ENCODE data around the gene STT3A.
A peak's percentile ranks its signal among the peaks of the same experiment; 100 is the strongest.

STT3A gene

DNA sequence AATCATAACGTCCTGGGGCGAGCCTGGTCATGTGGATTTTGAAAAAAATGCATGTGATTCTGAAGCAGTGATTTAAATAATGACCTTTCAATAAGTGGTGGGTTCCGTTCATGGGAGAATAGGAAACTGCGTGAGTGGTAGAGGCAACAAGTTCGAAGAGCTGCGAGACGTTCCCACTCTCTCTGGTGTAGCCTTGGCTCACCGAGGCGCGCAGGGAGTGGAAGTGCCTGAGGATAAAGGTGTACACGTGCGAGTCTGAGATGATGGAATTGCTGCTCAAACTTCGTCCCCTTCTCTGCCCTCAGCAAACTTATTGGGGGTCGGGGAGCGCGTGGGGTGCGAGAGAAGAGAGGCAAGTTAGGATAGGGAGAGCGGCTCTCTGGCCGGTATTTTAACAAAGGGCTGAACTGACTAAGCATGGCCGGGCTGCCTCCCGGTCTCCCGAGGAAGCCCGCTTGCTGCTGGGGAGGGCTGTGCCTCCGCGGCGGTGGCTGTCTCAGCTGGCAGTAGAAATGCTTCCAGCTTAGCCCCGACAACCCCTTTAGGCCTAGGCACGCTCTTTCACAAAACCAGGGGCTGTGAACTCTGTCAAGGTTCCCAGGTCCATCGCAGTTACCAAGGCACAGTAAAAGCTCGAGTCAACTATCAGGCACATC, 875 bp upstream of the STT3A start:
- peak; percentile 22 for DNase-seq

DNA sequence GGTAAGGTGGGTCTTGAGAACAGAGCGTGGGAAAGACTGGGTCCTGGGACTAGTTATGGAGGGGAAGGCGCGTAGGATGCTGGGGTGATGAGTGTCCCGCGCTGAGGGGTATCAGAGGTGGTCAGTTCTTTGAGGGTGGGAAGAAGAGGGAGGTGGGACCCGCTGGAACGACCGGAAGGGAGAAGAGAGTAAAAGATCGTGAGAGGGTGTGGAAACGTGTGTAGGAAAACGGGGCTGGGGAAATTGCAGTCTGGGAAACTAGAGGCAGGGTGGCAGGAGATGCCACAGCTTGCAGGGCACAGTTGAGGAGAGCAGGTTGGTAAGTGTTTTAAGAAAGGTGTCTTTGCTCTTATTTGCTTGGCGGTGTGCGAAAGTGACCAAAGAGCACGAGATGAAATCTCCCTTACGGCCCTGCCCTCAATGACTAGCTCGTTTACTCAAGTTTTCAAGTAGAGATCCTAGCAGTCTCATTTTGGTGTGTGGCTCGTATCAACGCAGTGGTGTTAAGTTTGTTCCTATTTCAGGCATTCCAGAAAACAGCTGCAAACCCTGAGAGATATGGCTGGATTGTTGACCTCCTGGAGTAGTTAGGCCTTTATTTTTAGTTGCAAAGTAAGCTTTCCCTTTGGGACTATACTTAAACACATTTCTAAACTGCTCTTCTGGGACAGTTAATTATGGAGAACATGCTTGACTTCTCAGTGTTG, 615 bp downstream of the STT3A start:
- DNase-seq = peak; percentile 55

DNA sequence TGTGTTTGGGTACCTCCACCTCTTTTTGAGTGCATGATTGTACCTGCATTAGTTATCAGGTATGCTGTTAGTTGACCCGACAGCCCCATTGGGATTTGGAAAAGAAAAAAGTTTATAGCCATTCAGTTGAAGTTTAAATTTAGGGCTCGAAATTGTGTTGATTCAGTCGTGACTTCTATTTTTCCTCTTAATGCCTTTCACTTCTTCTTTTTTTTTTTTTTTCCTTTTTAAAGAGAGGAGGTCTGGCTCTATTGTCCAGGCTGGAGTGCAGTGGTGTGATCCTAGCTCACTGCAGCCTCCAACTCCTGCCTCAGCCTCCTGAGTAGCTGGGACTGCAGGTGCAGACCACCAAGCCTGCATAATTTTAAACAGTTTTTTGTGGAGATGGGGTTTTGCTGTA, 2.3 kb downstream of the STT3A start:
- DNase-seq = no peak

DNA sequence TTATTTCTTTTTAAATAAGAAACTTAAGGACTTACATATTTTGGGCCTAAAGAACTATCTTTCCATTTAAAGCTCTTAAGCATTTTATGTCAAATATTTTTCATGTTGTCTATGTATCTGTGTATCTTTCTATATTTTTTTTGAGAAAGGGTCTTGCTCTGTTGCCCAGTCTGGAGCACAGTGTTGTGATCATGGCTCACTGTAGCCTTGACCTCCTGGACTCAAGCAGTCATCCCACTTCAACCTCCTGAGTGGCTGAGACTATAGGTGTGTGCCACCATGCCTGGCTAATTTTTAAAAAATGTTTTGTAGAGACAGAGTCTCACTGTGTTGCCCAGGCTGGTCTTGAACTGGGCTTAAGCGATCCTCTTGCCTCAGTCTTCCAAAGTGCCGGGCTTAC, 8.0 kb downstream of the STT3A start:
- no peak for DNase-seq

DNA sequence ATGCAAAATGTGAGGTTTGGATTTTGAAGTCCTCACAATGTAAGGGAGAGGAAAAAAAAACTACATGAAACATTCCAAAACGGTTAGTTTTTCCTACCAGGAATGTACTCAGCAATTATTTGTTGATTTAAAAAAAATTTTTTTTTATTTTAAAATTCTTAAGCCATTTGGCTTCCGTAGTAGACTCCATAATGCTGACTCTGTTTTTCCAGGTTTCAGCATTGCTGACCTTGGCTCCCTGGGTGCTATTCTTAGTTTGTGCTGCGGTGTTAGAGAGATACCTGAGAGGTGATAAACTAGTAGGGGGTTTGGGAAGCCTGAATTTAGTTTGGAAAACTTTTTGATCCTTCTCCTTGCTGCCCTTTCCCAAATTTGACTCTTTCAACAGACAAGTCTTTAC, 10.6 kb downstream of the STT3A start:
- DNase-seq = no peak

DNA sequence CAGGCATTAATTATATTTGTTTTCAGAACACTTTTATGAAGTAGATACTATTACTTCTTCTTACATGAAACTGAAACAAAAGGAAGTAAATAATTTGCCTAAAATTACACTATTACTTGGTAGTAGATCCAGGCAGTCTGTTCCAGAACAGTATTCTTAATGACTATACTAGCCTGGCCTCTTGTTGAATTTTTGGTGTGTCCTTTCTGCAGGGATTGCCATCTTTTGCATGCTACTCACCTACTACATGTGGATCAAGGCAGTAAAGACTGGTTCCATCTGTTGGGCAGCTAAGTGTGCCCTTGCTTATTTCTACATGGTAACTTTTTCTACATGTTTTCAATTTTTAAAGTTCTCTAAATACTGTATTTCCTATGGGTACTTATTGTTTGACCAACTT, 12.8 kb downstream of the STT3A start:
- DNase-seq = no peak

DNA sequence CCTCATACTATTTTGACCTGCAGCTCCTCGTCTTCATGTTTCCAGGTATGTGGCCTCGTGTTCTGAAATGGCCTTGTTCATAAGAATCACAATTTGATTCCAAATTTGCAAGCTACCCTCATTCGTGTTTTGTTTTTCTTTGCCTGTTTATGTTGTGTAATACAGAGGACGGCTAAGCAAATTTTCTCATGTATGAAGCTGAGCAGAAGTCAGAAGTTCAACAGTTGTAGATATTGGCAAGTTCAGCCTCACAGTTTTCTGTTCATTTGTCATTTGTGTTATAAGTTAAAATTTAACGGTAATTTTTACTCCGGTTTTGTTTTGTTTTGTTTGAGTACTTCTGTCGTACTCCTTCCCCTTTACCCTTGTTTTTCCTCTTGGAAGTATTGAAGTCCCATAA, 16.9 kb downstream of the STT3A start:
- no peak for DNase-seq

DNA sequence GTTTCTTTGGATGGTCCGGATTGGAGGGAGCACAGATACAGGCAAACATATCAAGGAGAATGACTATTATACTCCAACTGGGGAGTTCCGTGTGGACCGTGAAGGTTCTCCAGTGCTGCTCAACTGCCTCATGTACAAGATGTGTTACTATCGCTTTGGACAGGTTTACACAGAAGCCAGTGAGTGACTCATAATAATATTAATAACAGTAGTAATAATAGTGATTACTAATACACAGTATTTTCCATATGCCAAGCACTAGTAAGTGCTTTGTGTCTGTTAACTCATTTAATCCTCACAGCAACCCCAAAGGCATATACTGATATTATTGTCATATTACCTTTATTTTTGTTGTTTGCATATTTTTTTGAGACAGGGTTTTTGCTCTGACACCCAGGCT, 25.7 kb downstream of the STT3A start:
- no peak for DNase-seq

DNA sequence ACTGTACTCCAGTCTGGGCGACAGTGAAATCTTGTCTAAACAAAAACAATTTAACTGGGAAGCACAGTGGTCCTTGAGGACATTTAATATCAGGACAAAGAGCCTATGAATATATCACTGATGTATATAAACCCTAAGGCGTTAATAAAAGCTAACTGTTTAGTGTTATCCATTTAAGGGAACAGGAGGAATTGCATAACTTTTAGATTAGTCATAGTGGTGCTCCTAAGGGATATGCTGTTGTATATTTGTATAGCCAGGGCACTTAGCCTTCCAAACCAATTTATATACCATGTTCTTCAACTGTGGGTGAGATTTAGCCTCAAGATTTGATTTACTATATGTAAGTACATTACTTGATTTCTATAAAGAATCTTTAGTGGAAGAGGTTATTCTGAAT, 29.3 kb downstream of the STT3A start:
- no peak for DNase-seq

DNA sequence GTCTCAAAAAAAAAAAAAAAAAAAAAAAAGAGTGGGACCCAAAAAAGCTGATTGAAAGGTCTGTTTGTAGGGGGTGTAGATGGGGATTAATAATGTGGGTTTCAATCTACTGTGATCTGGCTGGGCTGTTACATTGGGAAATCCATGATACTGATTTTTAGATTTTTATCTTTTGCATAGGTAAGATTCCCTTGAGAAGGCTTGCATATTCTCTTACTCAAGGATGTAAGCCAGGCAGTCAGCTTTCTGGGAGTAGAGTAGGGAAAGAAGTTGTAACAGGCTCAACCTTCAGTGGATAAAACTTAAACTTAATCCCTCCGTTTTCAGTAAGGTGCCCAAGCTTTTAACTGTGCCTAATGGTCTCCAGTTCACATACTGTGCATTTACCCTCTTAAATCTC, 30.4 kb downstream of the STT3A start:
- DNase-seq = no peak

DNA sequence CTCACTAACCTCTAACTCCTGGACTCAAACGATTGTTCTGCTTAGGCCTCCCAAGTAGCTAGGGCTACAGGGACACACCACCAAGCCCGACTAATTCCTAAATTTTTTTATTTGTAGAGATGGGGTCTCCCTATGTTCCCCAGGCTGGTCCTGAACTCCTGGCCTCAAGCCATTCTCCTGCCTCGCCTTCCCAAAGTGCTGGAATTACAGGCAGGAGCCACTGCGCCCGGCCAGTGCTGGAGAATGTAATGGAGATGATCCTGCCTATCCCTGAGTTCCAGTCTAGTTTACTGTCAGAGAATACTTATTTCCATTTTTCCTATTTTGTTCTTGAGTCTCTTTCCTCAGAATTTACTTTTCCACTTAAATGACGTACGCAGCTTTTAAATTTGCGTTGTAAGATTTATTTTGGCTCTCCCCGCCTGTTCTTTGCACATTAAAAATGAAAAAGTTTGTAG, 32.1 kb downstream of the STT3A start, which contains the start of gene CHEK1:
CHEK1 (plus strand) TSS at position 408 of the 458 bp plus-strand sequence. CDS start 1,606 bp downstream, outside the sequence.
- DNase-seq = peak; percentile 12

DNA sequence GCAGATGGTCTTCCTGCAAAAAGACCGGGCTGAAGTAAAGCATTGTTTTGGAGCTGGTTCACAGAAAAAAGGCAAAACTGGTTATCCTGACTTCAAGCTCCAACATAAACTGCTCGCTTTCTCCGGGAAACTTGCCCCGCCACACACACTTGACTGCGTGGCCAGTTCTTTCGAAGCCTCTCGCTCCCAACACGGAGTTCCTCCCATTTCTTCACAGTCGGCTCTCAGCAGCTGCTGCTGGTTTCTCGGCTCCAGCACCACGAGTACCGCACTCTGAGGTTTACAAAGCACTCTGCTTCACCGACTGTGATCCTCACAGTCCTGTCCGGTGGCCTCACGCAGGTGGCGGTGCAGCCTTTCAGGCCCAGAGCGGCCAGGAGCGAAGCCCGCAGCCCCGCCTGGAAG, 32.6 kb downstream of the STT3A start:
- no peak for DNase-seq

DNA sequence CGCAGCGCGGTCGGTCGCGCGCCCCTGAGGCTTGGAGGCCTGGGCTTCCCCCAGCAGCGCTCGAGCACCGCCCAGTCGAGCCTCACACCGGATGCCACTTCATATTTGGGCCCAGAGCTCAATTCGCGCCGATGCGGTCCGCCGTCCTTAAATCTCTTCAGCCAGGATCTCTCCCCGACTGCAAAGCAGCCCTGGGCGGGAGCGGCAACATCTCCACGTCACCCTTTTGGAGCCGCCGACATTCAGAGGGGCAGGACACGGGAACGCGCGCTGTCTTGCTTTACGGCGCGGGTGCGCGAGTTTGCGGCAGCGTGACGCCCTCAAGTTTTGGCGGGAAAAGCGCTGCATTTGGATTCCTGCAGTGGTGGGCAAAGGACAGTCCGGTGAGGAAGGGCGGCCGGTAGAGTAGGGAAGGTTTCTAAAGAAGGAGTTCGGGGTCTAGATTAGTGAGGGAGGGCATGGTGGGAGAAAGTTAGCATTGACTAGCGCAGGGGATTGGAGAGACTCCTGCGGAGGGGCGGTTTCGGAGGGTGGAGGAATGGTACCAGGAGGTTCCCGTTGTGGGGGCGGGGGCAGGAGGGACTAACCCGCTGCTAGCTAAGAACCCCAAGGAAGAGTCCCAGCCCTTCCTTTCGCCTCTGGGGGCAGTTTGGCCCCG, 33.1 kb downstream of the STT3A start:
- peak; percentile 93 for DNase-seq

DNA sequence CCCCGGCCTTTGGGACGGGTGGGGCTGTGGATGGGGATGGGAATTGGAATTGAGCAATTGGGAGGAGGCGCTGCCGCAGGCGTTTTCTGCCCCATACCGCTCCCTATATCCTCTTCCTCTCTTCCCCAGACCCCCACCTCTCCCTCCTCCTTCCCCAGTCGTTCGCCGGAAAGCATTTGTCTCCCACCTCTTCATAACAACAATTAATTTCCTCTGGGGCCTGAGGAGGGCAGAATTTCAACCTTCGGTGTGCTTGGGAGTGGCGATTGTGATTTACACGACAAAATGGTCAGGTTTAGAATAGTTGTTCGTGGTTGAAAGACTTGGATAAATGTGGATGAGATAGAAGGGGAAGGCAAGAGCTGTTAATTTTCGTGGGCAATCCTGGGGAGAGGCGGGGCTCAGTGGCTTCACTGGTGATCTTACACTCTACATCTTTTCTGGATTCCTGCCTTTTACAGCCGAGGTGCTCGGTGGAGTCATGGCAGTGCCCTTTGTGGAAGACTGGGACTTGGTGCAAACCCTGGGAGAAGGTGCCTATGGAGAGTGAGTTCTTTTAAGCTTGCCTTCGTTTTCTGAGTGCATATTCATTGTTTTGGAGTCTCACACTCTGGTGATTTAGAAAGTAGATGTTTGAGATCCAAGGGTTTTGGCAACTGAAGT, 33.8 kb downstream of the STT3A start:
- no peak for DNase-seq

DNA sequence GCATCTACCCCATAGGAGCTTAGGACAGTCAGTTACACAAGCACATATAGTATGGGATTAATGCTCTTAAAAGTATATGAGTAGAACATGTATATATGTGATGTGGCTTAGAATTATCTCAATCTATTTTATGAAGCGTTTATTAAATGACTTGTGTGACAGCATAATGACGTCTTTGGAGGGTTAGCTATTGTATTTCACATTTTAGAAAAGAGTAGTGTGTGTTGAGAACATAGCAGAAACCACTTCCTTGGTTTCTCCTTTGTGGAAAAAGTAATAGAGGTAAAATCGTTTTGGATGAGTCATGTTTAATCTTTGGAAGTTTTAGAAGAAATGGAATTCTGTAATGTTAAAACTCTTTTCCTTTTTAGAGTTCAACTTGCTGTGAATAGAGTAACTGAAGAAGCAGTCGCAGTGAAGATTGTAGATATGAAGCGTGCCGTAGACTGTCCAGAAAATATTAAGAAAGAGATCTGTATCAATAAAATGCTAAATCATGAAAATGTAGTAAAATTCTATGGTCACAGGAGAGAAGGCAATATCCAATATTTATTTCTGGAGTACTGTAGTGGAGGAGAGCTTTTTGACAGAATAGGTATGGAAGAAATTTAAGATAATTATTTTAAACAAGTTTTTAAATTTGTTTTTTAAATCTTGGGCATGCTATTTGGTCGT, 34.7 kb downstream of the STT3A start:
- no peak for DNase-seq

DNA sequence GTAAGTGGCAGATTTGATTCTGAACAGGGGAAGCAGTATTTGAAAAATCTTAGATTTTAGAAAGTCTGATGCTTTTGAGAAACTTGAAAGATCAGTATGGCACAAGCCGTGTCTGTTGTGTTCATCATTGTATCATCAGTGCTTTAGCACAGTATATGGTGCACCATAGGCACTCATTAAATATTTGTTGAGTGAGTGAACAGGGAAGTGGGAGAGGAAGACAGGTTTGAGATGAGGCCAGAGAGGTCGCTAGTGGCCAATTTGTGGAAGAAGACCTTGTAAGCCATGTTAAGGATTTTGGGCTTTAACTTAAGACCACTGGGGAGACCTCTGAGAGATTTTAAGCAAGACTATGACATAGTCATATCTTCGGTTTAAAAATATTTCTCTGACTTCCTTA, 45.2 kb downstream of the STT3A start:
- no peak for DNase-seq

DNA sequence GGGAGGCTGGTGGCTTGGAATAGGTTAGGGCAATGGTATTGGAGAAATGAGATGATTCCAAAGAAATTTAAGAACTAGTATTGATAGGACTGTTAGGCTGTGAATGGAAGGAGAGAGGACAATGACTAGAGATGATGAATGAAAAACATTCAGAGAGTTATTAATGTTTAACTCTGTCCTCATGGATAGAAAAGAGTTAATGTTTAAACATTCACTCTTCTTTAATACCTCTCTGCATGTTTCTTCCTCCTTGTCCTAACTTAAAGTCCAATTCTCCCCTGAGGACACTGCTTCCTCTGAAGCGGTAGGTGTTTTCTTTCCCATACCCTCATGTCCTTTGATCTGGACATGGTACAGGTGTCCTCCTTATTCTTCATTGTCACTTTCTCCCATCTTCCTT, 45.7 kb downstream of the STT3A start:
- DNase-seq = no peak

DNA sequence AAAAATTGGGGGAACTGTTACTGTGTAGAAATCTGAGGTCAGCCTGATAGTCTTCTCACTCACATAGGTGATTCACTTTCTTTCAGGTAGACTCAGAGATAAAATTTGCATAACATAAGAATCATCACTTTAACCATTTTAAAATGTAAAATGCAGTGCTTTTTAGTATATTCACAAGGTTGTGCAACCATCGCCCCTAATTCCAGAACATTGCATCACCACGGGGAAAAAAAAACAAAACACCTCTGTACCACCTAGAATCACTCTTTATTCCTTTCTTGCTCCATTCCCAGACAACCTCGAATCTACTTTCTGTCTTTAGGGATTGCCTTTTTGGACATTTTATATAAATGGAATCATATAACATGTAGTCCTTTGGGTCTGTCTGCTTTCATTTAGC, 53.2 kb downstream of the STT3A start:
- no peak for DNase-seq

DNA sequence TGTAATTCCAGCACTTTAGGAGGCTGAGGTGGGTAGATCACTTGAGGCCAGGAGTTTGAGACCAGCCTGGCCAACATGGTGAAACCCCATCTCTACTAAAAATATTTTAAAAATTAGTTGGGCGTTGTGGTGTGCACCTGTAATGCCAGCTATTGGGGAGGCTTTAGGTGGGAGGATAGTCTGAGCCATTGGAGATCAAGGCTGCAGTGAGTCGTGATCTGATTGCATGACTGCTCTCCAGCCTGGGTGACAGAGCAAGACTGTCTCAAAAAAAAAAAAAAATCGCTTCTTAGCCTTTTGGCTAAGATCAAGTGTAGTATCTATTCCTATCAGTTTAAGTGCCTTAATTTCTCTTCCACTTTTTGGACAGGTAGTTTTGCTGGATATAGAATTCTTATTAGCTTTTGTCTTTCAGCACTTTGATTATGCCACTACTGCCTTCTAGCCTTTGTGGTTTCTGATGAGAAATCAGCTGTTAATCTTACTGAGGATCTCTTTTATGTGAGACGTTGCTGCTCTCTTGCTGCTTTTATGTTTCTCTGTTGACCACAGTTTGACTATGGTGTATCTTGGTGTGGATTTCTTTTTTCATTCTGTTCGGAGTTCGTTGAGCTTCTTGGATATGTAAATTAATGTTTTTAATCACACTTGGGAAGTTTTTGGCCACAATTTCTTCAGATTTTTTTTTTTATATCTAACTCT, 57.0 kb downstream of the STT3A start:
- DNase-seq = no peak

DNA sequence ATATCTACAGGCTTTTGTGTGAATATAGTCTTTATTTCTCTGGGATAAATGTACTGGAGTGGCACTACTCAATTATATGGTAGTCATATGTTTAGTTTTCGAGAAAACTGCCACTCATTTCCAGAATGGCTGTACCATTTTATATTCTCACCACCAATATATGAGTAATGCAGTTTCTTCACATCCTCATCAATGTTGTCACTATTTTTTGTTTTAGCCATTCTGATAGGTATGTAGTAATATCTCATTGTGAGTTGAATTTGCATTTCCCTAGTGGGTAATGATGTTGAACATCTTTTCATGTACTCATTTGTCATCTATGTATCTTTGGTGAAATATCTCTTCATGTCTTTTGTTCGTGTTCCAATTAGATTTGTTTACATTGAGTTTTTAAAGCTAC, 70.0 kb downstream of the STT3A start:
- DNase-seq = no peak

DNA sequence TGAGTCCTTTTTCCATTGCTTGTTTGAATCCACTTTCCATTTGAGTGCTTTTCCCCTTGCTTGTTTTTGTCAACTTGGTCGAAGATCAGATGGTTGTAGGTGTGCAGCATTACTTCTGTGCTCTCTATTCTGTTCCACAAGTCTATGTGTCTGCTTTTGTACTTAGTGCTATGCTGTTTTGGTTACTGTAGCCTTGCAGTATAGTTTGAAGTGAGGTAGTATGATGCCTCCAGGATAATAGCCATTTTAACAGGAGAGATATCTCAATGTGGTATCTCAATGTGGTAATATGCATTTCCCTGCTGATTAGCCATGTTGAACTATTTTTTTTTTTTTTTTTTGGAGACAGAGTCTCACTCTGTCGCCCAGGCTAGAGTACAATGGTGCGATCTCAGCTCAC, 71.3 kb downstream of the STT3A start:
- no peak for DNase-seq

DNA sequence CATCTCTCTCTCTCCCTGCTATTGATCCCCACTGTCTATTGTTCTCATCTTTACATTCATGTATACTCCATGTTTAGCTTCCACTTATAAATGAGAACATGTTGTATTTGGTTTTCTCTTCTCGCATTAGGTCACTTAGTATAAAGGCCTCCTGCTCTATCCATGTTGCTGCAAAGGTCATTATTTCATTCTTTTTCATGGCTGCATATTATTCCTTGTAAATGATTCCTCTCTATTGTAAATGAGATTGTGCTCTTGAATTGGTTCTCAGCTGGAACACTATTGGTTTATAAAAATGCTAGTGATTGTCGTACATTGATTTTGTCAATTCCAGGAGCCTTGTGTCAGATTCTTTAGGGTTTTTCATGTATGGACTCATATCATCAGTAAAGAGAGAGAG, 74.5 kb downstream of the STT3A start:
- no peak for DNase-seq

Measured in hematopoietic multipotent progenitor cell treated with erythropoietin and hydrocortisone succinate and interleukin-3 and kit ligand, for 8 days (in vitro differentiated cells).